K562 treated with DMSO at 1 percent for 12 hours (cell line): Measurements from ENCODE around the gene SSH2. TPM values are rescaled to one million over a fixed set of nuclear protein-coding genes. Genes with fewer than 3 reads are reported as not detected.

Experiments
- total RNA-seq: library from RNA; unstranded; fragments of 300-600 nt; gene quantifications from 2 replicates; pipeline ENCODE4 v1.2.3, GENCODE V29; 2022; ENCODE audit not compliant: insufficient read depth

The SSH2 gene, protein sequence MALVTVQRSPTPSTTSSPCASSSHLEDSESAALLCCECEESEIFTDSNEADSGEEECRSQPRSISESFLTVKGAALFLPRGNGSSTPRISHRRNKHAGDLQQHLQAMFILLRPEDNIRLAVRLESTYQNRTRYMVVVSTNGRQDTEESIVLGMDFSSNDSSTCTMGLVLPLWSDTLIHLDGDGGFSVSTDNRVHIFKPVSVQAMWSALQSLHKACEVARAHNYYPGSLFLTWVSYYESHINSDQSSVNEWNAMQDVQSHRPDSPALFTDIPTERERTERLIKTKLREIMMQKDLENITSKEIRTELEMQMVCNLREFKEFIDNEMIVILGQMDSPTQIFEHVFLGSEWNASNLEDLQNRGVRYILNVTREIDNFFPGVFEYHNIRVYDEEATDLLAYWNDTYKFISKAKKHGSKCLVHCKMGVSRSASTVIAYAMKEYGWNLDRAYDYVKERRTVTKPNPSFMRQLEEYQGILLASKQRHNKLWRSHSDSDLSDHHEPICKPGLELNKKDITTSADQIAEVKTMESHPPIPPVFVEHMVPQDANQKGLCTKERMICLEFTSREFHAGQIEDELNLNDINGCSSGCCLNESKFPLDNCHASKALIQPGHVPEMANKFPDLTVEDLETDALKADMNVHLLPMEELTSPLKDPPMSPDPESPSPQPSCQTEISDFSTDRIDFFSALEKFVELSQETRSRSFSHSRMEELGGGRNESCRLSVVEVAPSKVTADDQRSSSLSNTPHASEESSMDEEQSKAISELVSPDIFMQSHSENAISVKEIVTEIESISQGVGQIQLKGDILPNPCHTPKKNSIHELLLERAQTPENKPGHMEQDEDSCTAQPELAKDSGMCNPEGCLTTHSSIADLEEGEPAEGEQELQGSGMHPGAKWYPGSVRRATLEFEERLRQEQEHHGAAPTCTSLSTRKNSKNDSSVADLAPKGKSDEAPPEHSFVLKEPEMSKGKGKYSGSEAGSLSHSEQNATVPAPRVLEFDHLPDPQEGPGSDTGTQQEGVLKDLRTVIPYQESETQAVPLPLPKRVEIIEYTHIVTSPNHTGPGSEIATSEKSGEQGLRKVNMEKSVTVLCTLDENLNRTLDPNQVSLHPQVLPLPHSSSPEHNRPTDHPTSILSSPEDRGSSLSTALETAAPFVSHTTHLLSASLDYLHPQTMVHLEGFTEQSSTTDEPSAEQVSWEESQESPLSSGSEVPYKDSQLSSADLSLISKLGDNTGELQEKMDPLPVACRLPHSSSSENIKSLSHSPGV (N-terminal part only)
- 8.2 and 10.4 TPM in 2 replicates for total RNA-seq

DNA sequence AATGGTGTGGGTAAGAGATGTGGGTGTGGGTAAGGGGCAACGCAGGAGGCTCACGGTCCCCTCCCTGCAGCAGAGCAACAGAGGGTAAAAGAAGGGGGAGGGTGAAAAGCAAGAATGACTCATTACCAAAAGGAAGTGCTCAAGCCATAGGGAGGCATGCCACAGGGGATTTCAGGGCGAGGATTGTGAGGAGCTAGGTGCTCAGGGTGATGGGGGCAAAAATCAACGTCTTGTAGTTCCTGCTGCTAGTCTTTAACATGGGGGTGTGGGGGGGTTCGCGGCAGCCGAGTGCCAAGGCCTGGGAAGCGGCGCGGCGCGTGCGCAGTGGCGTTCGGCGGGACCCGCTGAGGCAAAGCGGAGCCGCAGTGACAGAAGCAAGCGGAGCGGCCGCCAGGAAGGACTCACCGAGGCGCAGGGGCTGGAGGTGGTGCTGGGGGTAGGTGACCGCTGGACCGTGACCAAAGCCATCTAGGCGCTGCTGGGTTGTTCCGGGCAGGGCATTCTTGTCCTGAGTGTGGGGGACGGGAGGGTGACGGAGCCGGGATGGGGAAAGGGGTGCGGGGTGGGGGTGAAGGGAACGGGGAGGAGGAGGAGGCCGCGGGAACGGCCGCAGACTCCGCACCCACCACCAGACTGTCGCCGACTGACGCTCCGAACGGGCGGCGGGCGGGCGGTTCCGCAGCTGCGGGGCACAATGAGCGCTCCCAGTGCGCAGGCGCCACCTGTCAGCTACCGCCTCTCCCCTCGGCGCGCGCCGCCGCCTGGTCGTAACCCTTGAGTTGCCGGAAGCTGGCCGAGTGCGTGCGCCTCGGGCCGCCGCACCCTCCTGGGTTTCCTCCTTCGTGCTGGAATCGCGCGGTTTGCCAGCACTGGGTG lies at the start of gene SSH2:
Gene SSH2, minus strand, starts transcription at position 696 of the 876 bp plus-strand sequence. Its CDS starts 228 bp downstream, at position 468.

DNA sequence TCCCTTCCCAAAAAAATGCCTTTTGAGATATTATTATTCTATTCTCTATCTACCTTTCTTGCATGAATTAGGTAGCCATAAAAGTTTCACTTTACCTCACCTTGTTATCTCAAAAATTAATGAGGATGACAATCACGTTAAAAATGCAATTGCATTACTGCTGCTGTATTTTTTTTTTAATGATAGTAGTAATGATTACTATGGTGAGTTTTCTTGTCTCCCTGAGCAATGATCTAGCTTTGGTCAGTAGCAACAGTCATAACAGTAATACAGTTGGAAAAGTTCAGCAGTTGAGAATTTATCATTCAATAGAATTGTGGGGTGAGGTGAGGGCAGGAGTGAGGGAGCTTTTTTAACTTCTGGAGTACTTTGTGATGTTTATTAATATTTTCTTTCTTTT lies 11.3 kb upstream of the SSH2 start, which contains the start of gene EFCAB5:
Gene EFCAB5, plus strand, starts transcription at position 301 of the 400 bp plus-strand sequence. CDS start 163 bp downstream, outside the sequence.

DNA sequence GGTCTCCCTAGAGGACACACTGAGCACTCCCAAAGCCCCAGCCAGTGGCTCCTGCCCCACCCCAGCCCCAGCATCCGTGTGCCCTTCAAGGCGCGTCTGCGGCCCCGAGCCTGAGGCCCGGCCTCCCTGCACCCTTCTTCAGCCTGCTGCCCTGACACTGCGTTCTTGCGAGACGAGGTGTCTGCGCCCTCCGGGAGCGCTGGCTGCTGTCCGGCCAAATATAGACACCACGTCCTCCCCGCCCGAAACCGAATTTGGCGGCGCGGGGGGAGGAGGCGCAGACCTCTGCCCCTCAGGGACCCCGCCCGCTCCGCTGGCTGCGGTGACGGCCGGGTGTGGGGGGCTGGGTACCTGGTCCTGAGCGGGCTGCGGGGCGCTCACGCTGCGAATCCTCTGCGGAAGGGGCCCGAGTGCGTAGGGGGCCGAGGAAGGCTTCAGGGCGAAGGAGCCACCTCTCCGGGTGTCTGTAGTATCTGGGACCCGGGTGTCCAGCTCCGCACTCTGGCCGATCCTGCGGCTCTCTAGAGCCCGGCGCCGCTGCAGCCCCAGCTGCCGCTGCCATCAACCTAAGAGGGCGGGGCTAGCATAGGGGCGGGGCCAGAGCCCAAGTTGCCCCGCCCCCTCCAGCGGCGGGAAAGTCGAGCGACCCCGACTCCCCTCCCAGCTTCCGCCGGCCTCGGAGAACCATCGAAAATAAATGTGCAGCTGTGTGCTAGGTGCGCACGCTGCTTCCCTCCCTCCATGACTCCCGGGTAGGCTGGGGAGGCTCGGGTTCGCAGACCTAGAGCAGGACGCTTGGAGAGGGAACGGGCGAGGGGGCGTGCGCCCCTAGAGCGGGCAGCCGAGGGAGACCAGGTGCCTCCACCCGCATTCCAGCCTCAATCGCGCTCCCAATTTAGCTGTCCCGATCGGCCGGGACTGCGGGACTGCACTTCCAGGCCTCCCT lies 307.4 kb downstream of the SSH2 start, which contains the start of gene CORO6:
Gene CORO6, minus strand, starts transcription at position 576 of the 946 bp plus-strand sequence. CDS start 1,491 bp downstream, outside the sequence.

DNA sequence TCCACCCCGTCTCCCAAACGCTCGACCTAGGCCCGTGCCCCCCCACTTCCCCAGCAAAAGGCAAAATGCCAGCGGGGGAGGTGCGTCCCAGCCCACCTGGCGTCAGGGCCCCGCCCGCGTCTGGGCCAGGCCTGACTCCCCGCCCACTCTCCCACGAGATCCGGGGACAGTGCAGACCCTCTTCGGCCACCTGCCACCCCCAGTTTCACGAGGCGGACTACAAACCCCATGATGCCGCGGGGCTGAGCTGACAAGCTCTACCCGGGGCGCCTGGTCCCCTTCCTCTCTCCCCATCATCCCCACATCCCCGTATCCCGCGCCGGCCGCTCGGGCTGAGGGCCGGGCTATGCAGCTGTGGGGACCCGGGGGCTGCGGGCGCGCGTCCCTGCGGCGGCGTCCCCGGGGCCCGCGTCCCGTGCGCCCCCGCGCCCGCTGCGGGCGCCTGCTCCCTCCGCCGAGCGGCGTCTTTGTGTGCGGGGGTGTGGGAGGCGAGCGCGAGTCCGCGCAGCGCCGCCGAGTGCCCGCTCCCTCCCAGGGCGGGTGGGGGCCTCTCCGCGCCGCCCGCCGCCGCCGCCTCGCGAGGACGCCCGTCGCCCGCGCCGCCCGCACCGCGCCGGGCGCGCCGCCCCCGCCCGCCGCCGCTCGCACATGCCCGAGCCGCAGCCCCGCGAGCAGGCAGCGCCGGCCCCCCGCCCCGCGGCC lies 337.0 kb downstream of the SSH2 start, which contains the start of gene ANKRD13B:
Gene ANKRD13B, plus strand, starts transcription at position 283 of the 702 bp plus-strand sequence. CDS start 490 bp downstream, outside the sequence.

DNA sequence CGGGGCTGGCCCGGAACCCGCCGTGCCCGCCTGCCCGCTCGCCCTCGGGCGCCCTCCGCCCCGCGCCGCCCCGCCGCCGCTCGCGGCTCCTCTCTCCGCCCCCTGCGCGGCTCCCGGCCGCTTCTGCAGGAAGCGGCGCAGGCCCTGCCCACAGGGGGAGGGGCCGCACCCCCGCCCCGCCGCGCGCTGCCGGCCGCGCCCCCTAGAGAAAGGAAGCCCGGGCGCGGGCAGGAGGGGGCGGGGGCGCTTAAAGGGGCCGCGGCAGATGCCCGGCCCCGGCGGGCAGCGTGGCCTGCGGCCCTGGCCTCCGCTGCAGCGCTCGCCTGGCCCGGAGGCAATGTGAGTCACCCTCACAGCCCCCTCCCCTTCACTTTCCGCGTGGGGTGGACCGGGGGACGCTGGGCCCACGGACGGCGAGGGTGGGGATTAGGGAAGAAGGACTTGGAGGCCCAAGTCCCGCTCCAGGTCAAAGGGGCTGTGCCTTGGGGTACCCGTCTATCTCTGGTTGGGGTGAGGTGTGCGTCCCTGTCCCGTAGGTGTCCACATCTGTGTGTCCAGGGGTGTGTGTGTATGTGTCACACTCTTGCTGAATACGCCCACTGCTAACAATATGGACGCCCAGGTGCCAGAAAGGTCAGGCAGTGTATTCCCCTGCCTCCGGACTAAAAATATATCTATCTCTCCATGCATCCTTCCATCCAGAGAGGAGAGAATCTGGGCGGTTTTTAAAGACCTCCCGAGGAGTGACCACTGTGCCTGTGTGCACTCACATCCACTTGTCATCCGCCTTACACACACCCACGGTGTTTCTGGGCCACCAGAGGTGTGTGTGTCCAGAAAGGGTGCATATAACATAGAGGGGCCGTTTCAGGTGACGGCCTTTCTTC lies 340.3 kb downstream of the SSH2 start, which contains the start of gene GIT1:
Gene GIT1, minus strand, starts transcription at position 125 of the 887 bp plus-strand sequence. CDS start 270 bp downstream, outside the sequence.

Other genes with a start within 250 kb of the SSH2 start
- not detected in 2 replicates for gene EFCAB5, start 11.4 kb upstream of the SSH2 start, total RNA-seq
- 18.2 and 22.9 TPM in 2 replicates for gene NSRP1, start 186.6 kb upstream of the SSH2 start, total RNA-seq